D721Med (cell line): Measurements from ENCODE around the gene WSCD1.

Experiments
- DNase-seq: peaks from one replicate; pipeline ENCODE4 v3.0.0; 2011; ENCODE audit warnings: low spot score; ENCODE audit not compliant: insufficient read length
- FAIRE-seq: peaks from 2 replicates; lab custom pipeline; 2011; peaks lifted over from hg19 to GRCh38; lab: Jason Lieb, UNC
- TF ChIP-seq, protein P1 (sequence below): IDR thresholded peaks from 2 replicates; pipeline ENCODE4 v1.5.1; 2012; ENCODE audit warnings: mild to moderate bottlenecking, control low read depth; ENCODE audit not compliant: insufficient read depth; ENCODE audit errors: missing control alignments

Gene WSCD1

DNA sequence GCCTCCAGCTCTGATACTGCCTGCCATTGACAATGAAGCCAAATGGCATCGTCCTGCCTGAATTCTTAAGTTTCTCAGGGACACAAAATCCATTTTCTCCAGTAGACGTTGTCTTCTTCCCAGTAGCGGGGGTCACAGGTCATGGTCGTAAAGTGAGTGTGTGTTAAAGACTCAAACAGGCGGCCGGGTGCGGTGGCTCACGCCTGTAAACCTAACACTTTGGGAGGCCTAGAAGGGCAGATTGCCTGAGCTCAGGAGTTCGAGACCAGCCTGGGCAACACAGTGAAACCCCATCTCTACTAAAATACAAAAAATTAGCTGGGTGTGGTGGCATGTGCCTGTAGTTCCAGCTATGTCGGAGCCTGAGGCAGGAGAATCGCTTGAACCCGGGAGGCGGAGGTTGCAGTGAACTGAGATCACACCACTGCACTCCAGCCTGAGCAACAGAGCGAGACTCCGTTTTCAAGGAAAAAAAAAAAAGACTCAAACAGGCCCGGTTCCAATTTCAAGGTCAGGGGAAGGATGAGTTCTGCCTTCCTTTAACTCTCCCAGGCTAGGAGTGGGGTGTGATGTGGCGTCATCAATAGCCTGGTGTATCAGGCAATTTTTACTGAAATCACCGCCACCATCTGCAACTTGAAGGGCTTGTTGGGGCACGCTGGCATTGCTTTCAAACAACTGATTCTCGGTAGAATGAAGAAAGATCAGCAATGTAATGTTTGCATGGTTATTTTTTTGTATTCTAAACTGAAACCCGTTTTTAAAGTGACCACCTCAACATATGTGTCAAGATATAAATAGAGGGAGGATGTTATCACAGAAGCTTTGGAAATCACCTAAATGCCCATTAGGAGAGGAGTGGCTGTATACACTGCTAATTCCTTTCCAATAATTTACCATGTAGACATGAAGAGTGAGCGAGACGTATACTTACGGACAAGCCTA is 91.0 kb downstream of the WSCD1 start:
- FAIRE-seq (no peak), DNase-seq (no peak)
- TF ChIP-seq, protein P1, sequence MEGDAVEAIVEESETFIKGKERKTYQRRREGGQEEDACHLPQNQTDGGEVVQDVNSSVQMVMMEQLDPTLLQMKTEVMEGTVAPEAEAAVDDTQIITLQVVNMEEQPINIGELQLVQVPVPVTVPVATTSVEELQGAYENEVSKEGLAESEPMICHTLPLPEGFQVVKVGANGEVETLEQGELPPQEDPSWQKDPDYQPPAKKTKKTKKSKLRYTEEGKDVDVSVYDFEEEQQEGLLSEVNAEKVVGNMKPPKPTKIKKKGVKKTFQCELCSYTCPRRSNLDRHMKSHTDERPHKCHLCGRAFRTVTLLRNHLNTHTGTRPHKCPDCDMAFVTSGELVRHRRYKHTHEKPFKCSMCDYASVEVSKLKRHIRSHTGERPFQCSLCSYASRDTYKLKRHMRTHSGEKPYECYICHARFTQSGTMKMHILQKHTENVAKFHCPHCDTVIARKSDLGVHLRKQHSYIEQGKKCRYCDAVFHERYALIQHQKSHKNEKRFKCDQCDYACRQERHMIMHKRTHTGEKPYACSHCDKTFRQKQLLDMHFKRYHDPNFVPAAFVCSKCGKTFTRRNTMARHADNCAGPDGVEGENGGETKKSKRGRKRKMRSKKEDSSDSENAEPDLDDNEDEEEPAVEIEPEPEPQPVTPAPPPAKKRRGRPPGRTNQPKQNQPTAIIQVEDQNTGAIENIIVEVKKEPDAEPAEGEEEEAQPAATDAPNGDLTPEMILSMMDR: no peak

- FAIRE-seq (no peak), DNase-seq (no peak)
- TF ChIP-seq, protein P1: no peak
These were observed 92.0 kb downstream of the WSCD1 start for GRCh38 chr17:6162216-6162615.

GRCh38 chr17:6162892-6163291 is 92.7 kb downstream of the WSCD1 start:
- DNase-seq: no peak
- TF ChIP-seq, protein P1: no peak
- FAIRE-seq: no peak

- no peak for FAIRE-seq
- TF ChIP-seq, protein P1: no peak
- no peak for DNase-seq
These were observed 93.6 kb downstream of the WSCD1 start for GRCh38 chr17:6163612-6164333.

DNA sequence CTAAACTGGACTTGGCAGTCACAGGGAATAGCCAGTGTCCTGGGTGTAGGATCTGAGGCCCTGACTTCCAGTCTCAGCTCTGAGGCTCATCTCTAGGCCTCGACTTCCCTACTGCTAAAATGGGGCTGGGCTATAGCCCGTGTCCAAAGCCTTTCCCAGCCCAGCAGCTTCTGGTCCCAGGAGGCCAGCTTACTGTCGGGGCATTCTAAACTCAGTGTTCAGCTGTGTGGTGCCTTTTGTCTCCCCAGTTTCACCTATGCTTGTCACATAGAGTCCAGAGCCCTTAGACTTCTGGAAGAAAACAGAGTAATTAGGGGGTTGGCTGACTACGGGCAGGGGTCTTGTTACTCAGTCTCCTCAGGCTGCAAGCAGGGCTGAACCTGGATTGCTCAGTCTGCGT is 94.8 kb downstream of the WSCD1 start:
- TF ChIP-seq, protein P1: no peak
- no peak for DNase-seq
- no peak for FAIRE-seq

- DNase-seq: no peak
- no peak for FAIRE-seq
- TF ChIP-seq, protein P1: no peak
These were observed 95.6 kb downstream of the WSCD1 start for GRCh38 chr17:6165806-6166205.
